GM19099 (cell line): ENCODE measurements around the gene RPS27L.

ENCODE experiments used
- POLR2A ChIP-seq: IDR thresholded peaks from 3 replicates; pipeline ENCODE4 v1.6.1; 2011; ENCODE audit warnings: low read depth; ENCODE audit not compliant: insufficient read length; ENCODE audit errors: extremely low read depth

Gene RPS27L

GRCh38 chr15:63134245-63134985, 22.9 kb downstream of the RPS27L start:
- TF ChIP-seq POLR2A = no peak

GRCh38 chr15:63133786-63134185, 23.5 kb downstream of the RPS27L start:
- TF ChIP-seq POLR2A = no peak

GRCh38 chr15:63126726-63127125, 30.6 kb downstream of the RPS27L start:
- TF ChIP-seq POLR2A = no peak

- TF ChIP-seq POLR2A = no peak
These were observed 32.8 kb downstream of the RPS27L start for GRCh38 chr15:63124506-63124905.

- no peak for TF ChIP-seq POLR2A
These were observed 35.0 kb downstream of the RPS27L start for GRCh38 chr15:63122002-63122875.

- peak; percentile 58 for TF ChIP-seq POLR2A
These were observed 35.8 kb downstream of the RPS27L start, which contains the start of gene LACTB for GRCh38 chr15:63121382-63122001. TSS of gene LACTB (plus strand) at chr15:63121861. CDS start at chr15:63121872, 11 bp downstream.

- no peak for TF ChIP-seq POLR2A
These were observed 38.4 kb downstream of the RPS27L start for GRCh38 chr15:63118854-63119253.

DNA sequence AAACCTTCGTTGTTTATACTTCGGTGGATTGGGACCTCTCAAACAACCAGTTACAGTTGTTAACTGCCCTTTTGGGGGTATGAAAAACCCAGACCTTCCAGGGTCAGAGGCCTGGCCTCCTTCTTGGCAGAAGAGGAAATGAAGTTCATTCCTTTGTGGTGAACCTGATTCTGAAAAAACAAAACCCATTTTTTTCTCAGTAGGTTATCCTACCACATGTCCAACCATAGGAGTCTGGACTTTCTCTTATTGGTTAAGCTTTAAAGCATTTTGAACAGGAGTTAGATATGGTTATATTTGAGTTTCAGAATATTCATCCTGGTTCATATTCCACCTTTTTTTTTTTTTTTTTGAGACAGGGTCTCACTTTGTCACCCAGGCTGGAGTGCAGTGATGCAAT, 42.8 kb downstream of the RPS27L start:
- no peak for TF ChIP-seq POLR2A

- no peak for TF ChIP-seq POLR2A
These were observed 44.4 kb downstream of the RPS27L start for GRCh38 chr15:63112871-63113270.

DNA sequence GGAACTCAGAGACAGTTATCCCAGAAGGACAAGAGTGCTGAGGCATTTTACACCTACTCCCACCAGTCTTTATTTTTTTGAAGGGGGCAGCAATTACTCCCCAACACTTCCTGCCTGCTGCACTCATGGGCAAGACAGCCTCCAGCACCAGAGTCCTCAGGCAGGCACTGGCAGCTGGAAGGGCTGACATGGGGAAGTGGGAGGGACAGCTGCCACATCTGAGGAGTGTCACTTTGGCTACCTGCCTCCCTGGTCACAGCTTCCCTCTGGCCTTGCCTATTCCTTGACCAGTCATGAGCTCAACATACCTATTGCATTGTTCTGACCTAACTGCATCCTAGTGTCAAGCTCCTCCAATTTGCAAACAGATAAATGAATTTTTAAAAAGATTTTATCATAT, 45.8 kb downstream of the RPS27L start:
- TF ChIP-seq POLR2A = no peak

DNA sequence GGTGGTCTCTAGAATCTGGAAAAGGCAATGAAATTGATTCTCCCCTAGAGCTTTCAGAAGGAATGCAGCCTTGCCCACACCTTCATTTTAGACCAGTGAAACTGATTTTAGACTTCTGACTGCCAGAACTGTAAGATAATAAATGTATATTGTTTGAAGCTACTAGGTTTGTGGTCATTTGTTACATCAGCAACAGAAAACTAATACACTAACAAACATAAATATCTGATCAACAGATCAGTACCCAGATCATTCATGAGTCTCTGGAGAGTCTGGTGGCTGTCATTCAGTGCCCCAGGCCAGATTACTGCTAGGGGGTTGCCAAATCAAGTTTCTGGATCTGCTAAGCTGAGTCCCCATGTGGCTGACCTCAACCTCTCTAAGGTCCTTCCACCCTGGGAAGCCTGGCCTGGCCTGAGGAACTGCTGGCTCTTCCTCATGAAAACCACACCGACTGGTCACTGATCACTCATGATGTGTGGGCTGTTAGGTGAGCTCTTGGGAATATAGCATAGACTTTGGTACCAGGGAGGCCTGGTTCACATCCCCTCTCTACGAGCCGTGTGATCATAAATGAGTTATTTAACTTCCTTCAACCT, 46.8 kb downstream of the RPS27L start:
- TF ChIP-seq POLR2A = no peak

- TF ChIP-seq POLR2A = no peak
These were observed 47.4 kb downstream of the RPS27L start for GRCh38 chr15:63109920-63110319.

GRCh38 chr15:63109498-63109897, 47.8 kb downstream of the RPS27L start:
- TF ChIP-seq POLR2A = no peak

GRCh38 chr15:63107895-63108546, 49.3 kb downstream of the RPS27L start:
- TF ChIP-seq POLR2A = no peak

DNA sequence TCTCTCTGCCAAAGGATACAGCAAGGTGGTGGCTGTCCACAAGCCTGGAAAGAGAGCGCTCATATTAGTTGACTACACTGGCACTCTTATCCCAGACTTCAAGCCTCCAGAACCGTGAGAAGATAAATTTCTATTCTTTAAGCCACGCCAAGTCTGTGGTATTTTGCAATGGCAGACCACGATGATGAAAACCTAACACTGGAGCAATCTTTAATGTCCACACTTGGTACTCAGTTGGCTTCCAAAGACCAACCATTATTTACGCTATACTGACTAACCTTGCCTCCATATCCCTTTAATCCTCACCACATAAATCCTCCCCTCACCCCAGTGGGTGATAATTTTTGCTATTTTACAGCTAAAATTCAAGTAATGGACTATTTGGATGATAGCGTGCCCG, 52.5 kb downstream of the RPS27L start:
- no peak for TF ChIP-seq POLR2A

DNA sequence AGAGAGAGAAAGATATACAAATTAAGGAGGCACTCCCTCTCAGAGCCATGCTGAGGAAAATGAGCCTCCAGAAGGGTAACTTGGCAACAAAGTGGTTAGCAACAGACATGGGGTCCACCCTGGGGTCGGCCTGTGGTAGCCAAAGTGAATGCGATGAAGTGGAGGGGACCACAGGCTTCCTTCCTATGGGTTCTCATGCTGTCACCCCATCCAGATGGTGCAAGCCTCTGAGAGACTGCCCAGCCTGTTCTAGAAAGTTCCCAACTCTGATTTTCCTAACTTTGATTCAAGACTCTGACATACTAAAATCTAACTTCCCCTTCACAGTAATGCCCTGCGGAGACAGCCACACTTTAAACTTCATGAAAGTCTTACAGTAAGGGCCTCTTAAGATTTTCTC, 53.9 kb downstream of the RPS27L start:
- TF ChIP-seq POLR2A = no peak
